GM18861 (cell line): ENCODE measurements around the gene KLHL26.

Source experiments
- ATAC-seq: cut with Tn5 transposase; IDR thresholded peaks from one replicate; pipeline ENCODE4 v1.9.1; 2021; ENCODE audit not compliant: unreplicated experiment

KLHL26 gene

DNA sequence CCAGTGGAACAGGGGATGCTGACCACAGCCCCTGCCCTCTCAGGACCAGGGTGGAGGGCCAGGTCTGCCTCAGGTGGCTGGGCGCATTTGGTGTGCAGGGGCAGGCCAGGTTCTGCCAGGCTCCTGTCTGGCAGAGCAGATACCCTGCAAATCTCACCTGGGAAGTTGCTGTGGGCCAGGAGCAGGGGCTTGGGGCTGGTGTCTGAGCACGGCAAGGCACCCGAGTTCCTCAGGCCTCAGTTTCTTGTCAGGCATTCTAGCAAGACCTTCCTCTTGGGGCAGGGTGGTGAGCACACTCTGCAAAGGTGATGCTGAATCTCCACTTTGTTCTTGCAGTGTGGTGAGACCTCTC is 47.8 kb downstream of the KLHL26 start:
- no peak for ATAC-seq

DNA sequence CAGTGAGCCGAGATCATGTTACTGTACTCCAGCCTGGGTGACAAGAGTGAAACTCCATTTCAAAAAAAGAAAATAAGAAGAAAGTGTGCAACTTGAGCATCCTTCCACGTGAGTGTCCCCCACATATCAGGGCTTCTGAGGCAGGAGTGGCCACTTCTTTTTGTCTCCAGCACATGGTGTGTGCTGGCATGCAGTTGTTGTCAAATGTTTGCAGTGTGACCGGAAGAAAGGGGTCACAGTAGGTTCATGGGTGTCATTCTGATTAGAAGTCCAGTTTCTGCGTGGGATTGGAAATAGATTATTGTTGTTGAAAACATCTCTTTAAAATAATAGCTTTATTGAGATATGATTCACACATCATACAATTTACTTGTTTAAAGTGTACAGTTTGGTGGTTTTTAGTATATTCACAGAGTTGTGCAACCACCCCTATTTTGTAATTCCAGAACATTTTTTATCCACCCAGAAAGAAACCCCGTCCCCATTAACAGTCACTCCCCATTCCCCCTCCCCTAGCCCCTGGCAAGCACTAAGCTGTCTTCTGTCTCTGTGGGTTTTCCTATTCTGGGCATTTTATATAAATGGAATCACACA is 48.9 kb downstream of the KLHL26 start:
- ATAC-seq, result no peak

DNA sequence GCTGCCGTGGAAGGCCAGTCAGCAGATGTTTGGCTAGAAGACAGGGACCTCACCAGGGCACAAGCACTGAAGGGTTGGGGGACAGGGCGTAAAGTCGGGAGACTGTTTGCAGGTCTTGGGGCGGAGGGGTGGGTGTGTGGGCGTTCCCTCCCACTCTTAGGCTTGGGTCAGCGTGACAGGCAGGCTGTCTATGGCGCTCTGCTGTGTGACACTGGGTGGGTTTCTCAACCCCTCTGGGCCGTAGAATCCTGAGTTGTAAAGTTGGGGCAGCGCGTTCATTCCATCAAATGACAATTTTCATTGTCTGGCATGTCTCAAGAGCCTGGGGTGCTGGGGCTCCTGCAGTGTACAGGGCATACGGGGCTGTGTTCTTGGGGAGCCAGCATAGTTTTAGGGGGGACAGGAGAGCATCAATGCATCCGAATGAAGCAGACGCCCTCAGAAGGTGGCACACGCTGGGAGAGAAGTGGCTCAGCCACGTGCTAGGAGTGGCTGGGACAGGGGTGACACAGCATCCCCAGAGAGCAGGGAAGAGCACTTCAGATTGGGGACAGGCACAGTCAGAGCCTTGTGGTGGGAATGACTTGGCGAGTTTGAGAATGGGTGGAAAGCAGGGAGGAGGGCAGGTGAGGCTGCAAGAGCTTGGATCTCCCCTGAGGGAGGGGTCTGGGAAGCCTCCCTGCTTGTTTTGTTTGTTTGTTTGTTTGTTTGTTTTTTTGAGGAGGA is 51.1 kb downstream of the KLHL26 start:
- ATAC-seq, result no peak

DNA sequence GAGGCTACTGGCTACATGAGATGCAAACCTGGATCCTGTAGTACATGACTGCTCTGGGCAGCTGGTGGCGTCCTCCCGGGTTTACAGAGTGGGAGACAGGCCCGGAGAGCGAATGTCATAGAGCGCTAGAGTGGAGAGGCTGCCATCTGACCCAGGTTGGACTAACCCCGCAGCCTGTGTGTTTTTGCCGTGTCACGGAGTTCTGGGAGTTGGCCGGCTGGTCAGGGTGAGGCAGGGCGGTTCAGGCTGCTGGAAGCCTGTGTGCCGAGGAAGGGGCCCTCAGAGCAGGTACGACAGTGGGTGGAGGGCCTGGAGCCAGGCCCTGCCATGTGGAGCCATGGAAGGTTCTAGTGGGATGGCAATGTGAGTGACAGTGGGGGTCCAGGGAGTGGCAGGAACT is 59.2 kb downstream of the KLHL26 start:
- ATAC-seq, result no peak

DNA sequence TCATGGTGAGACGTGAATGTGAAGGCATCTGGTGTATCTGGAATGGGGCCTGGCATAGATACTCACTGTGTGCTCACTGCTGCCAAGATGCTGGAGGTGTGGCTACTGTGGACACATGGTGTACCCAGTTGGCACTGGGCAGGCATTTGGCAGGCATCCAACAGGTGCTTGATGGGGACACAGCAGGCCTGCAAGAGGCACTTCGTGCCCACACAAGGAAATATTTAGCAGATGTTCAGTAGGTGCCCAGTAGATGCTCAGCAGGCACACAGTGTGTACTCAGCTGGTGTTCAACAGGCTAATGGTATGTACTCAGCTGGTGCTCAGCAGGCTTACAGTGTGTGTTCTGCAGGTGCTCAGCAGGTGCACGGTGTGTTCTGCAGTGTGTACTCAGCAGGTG is 60.9 kb downstream of the KLHL26 start:
- no peak for ATAC-seq

DNA sequence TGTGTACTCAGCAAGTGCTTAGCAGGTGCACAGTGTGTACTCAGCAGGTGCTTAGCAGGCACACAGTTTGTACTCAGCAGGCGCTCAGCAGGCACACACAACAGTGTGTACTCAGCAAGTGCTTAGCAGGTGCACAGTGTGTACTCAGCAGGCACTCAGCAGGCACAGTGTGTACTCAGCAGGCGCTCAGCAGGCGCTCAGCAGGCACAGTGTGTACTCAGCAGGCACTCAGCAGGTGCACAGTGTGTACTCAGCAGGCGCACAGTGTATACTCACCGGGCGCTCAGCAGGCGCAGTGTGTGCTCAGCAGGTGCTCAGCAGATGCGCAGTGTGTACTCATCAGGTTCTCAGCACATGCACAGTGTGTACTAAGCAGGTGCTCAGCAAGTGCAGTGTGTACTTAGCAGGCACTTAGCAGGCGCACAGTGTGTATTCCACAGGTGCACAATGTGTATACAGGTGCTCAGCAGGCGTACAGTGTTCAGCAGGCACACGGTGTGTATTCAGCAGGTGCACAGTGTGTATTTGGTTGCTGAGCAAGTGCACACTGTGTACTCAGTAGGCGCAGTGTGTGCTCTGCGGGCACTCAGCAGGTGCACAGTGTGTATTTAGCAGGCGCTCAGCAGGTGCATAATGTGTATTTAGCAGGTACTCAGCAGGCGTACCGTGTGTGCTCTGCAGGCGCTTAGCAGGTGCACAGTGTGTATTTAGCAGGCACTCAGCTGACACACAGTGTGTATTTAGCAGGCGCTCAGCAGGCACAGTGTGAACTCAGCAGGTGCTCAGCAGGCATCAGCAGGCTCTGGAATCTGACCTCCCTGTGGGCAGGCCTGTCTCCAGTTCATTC is 61.7 kb downstream of the KLHL26 start:
- ATAC-seq, result no peak

DNA sequence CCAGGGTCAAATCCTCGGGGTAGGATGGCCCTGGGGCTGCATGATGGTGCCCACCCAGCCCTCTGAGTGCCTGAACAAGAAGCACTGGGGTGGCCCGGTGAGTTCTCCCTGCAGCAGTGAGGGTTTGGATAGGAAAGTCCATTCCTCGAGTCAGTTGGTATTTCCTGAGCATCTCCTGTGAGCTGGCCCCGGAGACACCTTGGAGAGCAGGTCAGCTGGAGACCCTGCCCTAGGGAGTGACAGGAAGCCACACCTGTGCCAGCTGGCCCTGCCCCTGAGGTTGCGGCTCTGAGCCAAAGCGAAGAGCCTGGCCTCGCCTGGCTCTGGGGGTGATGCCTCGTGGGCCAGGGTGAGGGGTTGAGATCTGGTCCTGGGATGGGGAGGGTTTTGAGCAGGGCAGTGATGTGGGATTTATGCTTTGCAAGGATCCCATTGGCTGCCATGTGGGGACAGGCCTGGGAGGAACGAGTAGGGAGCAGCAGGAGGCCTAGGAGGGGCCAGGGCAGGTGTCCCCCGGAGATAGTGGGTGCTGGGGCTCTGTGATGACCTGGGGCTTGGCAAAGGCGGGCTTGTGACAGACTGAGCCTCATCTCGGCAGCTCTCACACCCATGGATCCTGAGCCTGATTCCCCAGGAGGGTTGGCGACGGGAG is 62.7 kb downstream of the KLHL26 start:
- ATAC-seq, result no peak

DNA sequence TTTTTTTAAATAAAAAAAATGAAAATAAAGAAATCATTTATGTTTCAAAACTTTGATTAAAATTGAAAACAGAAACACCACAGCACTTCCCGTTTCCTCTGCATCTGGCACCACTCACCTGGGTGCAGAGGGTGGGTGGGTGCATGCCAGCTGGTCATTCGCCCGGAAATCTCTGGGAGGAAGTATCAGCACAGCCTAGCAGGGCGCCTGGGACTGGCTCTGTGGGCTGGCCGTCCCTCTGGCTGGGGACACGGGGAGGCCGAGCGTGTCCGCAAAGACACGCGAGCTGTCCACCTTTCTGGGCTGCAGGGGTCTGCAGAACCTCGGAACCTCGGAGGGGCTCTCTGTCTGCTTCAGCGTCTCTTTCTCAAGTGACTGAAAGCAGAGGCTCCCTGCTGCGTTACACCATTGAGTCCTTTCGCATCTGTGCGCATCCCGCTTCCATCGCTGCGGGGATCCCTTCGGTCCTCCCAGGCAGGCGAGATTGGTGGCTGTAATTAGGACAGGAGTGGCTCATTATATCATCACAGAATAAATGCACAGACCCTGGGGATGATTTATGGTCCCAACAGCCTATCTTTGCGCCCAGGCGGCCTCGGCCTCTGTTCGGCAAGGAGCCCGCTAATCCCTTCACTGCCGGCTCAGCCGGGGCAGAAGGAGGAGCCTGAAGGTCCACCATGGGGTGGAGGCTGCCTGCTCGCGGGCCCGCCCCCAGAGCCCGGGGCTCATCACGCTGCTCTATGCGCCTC is 63.8 kb downstream of the KLHL26 start:
- ATAC-seq, result peak; percentile 45

DNA sequence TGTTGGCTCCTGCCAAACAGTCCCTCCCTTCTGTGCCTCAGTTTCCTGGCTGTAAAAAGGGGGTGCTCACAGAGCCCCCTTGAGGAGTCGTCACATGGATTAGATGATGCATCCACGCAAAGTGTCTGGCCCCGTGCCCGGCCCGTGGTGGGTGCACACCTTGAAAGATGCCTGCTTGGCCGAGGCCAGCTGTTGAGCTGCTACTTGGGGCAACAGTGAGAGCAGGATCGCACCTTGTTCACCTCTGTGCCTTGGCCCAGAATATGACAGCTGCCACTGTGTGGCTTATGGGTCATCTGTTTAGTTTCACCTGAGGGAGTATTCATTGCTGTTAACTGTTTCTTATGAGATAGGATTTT is 64.4 kb downstream of the KLHL26 start:
- peak; percentile 3 for ATAC-seq

DNA sequence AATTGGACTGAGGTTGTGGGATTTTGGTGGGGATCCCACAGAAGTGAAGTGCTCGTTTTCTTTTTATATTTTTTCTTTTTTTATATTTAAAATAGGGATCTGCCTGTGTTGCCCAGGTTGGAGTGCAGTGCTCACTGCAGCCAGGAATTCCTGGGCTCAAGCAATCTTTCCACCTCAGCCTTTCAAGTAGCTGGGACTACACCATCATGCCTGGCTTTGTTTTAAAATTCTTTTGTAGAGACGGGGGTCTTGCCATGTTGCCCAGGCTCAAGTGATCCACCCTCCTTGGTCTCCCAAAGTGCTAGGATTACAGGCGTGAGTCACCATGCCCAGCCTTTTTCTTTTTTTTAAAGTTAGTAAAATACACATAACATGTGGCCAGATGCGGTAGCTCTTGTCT is 67.2 kb downstream of the KLHL26 start:
- no peak for ATAC-seq

DNA sequence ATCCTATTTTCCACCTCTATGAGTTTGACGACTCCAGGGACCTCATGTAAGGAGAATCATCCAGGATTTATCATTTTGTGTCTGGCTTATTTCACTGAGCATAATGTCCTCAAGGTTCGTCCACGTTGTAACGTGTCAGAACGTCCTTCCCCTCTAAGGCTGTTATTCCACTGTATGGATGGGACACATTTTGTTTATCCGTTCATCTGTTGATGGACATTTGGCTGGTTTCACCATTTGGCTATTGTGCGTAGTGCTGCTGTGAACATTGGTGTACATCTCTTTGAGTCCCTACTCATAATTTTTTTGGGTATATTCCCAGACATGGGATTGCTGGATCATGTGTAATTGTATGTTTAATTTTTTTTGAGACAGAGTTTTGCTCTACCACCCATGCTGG is 68.1 kb downstream of the KLHL26 start:
- ATAC-seq, result no peak

DNA sequence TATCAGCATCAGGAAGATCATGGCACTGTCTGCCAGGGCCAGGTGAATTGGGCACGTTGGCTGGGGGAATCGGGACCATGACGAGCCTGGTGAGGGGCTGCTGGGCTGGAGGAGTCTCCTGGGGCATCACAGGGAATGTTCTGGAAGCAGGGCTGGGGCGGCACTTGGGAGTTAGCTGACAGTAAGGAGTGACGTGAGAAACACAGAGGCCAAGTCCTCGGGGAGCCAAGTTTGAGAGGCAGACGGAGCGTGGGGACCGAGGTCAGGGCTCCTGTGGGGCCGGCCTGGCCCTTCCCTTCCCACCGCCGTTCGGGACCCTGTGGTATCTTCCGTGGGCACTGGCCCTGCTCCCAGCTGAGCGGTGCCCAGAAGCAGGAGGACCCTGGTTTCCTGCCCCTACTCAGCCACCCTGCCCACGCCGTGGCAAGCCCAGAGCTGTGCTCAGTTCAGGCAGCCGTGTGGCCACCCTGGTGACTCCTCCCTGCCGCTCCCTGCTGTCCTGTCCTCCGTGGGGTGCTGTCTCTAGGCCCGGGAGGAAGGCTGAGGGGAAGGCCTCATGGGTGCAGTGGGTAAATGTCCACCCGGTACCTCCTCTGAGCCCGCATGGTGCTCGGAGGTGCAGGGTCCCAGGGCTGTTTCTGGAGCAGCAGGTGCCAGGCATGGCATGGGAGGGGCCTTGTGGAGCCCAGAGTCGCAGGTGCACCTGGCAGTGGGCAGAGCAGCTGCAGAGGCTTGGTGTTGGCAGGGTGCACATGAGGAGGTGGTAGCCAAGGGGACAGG is 71.8 kb downstream of the KLHL26 start:
- ATAC-seq, result no peak

DNA sequence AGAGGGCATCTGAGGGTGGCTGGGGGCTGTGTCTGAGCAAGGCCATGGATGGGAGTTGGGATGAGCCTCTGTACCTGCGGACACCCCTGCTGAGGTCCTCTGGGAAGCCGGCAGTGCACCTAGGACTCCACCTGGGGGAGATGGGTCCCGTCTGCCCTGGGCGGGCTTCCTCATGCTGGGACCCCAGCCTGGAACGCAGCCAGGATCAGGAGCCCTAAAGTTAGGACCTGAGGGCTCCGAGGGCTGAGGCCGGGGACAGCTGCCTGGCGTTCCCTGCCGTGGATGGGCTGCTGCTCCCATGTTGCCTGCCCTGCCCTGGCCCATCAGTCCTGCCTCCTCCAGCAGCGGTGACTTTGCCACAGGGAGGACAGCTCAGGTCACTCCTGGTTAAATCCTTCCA is 72.7 kb downstream of the KLHL26 start:
- ATAC-seq, result no peak

DNA sequence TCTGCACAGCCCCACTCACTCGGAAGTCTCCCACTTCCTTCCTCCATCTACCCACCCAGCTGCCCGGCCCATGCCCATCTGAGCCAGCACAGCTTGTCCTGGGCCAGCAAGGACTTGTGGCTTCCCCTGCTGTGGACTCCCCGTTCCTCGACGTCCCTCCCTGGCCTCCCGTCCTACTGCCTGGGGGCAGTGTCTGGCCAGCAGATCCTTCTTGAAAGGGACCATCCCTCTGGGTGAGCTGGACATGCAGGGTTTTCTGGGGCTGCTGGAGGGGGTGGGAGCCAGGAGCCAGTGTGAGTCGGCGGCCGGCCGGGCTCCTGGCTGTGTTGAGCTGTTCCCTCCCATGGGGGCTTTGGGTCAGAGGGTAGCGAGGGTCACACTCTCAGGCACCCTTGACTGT is 73.4 kb downstream of the KLHL26 start:
- ATAC-seq, result no peak

DNA sequence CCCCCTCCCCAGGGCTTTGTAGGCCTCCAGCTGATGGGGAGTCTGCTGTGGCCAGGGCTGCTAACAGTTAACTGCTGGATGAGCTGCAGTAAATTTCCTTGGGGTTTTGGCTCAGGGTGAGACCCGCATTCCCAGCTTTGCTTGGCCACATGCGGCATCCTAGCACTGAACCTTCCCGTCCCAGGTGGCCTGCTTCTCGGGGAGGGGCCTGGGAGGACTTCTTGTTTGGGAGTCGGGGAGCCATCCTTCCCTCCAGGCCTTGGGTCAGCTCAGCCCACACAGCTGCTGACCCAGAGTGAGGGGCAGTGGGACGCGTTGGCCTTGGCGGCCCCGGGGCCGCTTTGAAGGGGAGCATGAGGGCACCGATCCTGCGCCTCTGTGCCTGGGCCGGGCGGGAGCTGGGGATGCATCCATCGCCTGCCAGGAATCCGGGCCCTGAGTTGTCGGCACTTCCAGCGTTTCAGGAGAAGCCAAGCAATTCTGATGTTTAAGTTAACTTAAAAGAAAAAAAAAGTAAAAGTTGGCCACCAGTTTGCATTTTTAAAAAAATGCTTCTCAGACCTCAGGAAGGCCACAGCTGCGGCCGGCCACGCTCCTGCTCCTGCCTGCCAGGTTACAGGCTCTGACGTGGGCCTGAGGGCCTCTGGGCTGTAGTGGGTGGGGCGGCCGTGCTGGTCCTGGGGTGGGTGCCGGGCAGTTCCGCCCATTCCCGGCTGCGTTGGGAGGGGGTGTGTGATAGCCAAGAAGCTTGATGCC is 74.3 kb downstream of the KLHL26 start:
- ATAC-seq, result no peak

DNA sequence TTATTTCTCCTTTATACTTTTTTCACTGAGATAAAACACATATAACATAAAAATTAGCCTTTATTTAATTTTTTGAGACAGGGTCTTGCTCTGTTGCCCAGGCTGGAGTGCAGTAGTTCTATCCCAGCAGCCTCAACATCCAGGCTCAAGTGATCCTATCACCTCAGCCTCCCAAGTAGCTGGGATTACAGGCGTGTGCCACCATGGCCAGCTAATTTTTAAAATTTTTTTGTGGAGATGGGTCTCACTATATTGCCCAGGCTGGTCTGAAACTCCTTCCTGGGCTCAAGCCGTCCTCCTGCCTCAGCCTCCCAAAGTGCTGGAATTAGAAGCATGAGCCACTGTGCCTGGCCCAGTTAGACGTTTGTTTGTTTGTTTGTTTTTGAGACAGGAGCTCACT is 75.1 kb downstream of the KLHL26 start:
- ATAC-seq, result no peak

DNA sequence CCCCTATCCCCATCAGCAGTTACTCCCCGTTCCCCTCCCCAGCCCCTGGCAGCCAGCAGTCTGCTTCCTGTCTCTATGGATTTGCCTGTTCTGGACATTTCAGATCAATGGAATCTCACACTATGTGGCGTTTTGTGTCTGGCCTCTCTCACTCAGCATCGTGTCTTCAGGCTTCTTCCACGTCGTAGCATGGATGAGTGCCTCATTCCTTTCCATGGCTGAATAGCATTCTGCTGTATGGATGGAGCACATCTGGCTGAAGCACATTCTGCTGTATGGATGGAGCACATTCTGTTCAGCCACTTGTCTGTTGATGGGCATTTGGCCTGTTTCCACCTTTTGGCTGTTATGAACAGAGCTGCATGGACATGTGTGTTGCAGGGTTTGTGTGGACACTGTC is 76.2 kb downstream of the KLHL26 start:
- ATAC-seq, result no peak

DNA sequence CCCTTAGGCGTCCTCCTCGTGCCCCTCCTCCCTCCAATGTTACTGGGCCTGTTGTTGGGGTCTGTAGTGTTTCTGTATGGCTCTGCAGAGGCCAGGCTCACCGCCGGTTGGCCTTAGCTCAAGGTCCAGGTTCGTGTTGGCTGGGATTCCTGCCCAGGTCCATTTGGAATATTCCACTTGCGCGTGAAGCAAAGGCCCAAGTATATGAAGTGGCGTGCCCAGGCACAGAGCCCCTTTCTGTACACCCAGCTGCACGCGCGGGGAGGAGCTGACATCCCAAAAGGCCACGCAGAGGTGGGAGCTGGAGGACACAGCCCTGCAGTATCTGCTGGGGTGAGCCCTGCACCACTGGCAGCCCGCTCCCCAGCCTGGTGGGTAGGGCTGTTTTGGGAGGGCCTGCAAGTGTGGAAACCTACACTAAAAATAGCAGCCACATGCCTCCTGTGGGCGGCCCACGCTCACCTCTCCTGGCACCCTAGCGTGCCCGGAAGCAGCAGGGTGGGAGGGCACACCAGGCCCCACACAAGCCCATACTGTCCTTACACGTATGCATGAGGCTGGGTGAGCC is 76.8 kb downstream of the KLHL26 start:
- ATAC-seq, result no peak

DNA sequence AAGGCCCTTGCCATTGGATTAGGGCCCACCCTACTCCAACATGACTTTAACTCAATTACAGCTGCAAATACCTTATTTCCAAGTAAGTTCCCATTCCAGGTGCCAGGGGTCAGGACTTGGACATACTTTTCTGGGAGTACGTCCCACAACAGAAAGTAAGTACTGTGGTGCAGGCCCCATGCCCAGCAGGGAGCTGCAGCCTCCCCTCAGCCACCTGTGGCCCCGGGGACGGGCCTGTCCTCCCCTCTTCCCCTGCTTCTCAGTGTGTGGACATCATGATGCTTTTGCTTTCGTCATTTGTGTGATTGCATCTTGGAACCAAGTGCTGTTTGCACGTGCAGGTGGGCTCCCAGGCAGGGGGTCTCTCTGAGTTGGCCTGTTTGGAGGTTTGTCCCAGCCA is 78.6 kb downstream of the KLHL26 start:
- ATAC-seq, result no peak
